Measurements from ENCODE around the gene SEMG2. TPM values are rescaled to one million over a fixed set of nuclear protein-coding genes. Genes with fewer than 3 reads are reported as not detected.

Gene SEMG2
- total and polyA plus RNA-seq, 2 of the 13 experiments (the other 11 are each of a cell fraction or from before 2014, with no cell fraction given), result not detected

- Histone ChIP-seq H3K36me3 (replicated peaks in 1 of 2; ENCODE audit: control insufficient read depth in 1 of 2, insufficient read depth in 2 of 2, low read length in 2 of 2) (no peaks in the 10 kb centered on the region), H3K4me1 (ENCODE audit: insufficient read depth, low read length) (peaks cover 13% of the 10 kb centered on the region), H3K9me3 (ENCODE audit: low read length) (no peaks in the 10 kb centered on the region), H3K9ac (ENCODE audit: insufficient read depth, low read depth, low read length) (no peak overlapping the region), H3K27ac (ENCODE audit: extremely low read length, insufficient read depth, low read length) (no peak overlapping the region), H3K4me3 (replicated peaks in 1 of 3; ENCODE audit: insufficient read depth in 1 of 3, low read depth in 2 of 3, low read length in 3 of 3) (no peak overlapping the region), H2AFZ (ENCODE audit: low read length) (no peak overlapping the region), H3K79me2 (ENCODE audit: insufficient read depth, low read length) (no peaks in the 10 kb centered on the region), H3K4me2 (ENCODE audit: low read depth, low read length) (no peak overlapping the region), H3K27me3 (ENCODE audit: control insufficient read depth in 1 of 2, insufficient read depth in 2 of 2, low read length in 2 of 2) (peaks cover 0 to 25% of the 10 kb centered on the region in 2 experiments; a peak in 2 of 5 replicates), H4K20me1 (ENCODE audit: insufficient read depth, low read length) (no peaks in the 10 kb centered on the region)
- no peak for TF ChIP-seq NFE2L1 (CRISPR knock-in tag; IDR thresholded peaks at IDR 0.05; ENCODE audit: borderline replicate concordance)
- no peak for TF ChIP-seq ZNF768 (CRISPR knock-in tag; IDR thresholded peaks at IDR 0.05)
- TF ChIP-seq ELF4 (CRISPR knock-in tag; IDR thresholded peaks at IDR 0.05; ENCODE audit: borderline replicate concordance), result no peak
- TF ChIP-seq HMG20A (CRISPR knock-in tag; IDR thresholded peaks at IDR 0.05; ENCODE audit: borderline replicate concordance), result no peak
- no peak for TF ChIP-seq ZNF556 (CRISPR knock-in tag; IDR thresholded peaks at IDR 0.05; ENCODE audit: borderline replicate concordance)
- ATAC-seq, result no peak
- POLR2A ChIA-PET, result no interaction called here
- 2% methylated on average over 2 of the region's 2 CpGs for WGBS (ENCODE audit: low lambda C conversion rate)
- no TSS peak for BruUV-seq (replicated peaks)
- no peak for DNase-seq (ENCODE audit: low spot score)
- intact Hi-C loops (cut with micrococcal nuclease; ENCODE audit: unreplicated experiment) (no loop called here), in situ Hi-C loops (cut with HindIII; ENCODE audit: extremely low pct_ligation_motif_present, low pct_unique_long_range_greater_than_20kb) (no loop called here)
- FAIRE-seq, result no peak
- CTCF ChIA-PET (ENCODE audit: low intra/inter-chr PET ratio, low total read pairs), result no interaction called here
Observed at GRCh38 chr20:45258664-45259063, 37.5 kb downstream of the SEMG2 start.

GRCh38 chr20:45263556-45264266 is 42.5 kb downstream of the SEMG2 start:
- TF ChIP-seq ZNF572 (CRISPR knock-in tag; IDR thresholded peaks at IDR 0.05) (no peak), UBTF (CRISPR knock-in tag; IDR thresholded peaks at IDR 0.05) (no peak), ZEB1 (IDR thresholded peaks at IDR 0.05; ENCODE audit: insufficient replicate concordance, low read depth) (no peak), ARNT (IDR thresholded peaks at IDR 0.05) (no peak), SALL1 (CRISPR knock-in tag; IDR thresholded peaks at IDR 0.05) (no peak), LBX2 (CRISPR knock-in tag; IDR thresholded peaks at IDR 0.05; ENCODE audit: borderline replicate concordance) (no peak), ZBTB42 (CRISPR knock-in tag; IDR thresholded peaks at IDR 0.05) (no peak), ZNF484 (CRISPR knock-in tag; IDR thresholded peaks at IDR 0.05; ENCODE audit: borderline replicate concordance, low read depth) (no peak), ZBTB1 (CRISPR knock-in tag; IDR thresholded peaks at IDR 0.05; ENCODE audit: borderline replicate concordance) (no peak)
- ChIA-PET POLR2A (no interaction called here), CTCF (ENCODE audit: low intra/inter-chr PET ratio, low total read pairs) (no interaction called here)
- no peaks in the 10 kb centered on the region for H4K20me1 ChIP-seq (ENCODE audit: insufficient read depth, low read length)
- H3K79me2 ChIP-seq (ENCODE audit: insufficient read depth, low read length), result no peaks in the 10 kb centered on the region
- intact Hi-C loops (cut with micrococcal nuclease; ENCODE audit: unreplicated experiment), result no loop called here
- in situ Hi-C loops (cut with HindIII; ENCODE audit: extremely low pct_ligation_motif_present, low pct_unique_long_range_greater_than_20kb), result no loop called here
- DNase-seq (ENCODE audit: low spot score) (no peak), FAIRE-seq (no peak), ATAC-seq (no peak)
- H3K4me3 ChIP-seq (replicated peaks in 1 of 3; ENCODE audit: insufficient read depth in 1 of 3, low read depth in 2 of 3, low read length in 3 of 3), result no peak overlapping the region
- 1% methylated on average over 3 of the region's 3 CpGs for WGBS (ENCODE audit: low lambda C conversion rate)
- H3K27me3 ChIP-seq (ENCODE audit: control insufficient read depth in 1 of 2, insufficient read depth in 2 of 2, low read length in 2 of 2), result peaks cover 0 to 38% of the 10 kb centered on the region in 2 experiments; a peak in 2 of 5 replicates
- no peak overlapping the region for H3K4me2 ChIP-seq (ENCODE audit: low read depth, low read length)
- H3K36me3 ChIP-seq (replicated peaks in 1 of 2; ENCODE audit: control insufficient read depth in 1 of 2, insufficient read depth in 2 of 2, low read length in 2 of 2), result no peaks in the 10 kb centered on the region
- no peak overlapping the region for H3K27ac ChIP-seq (ENCODE audit: extremely low read length, insufficient read depth, low read length)
- no peaks in the 10 kb centered on the region for H3K9me3 ChIP-seq (ENCODE audit: low read length)
- H3K4me1 ChIP-seq (ENCODE audit: insufficient read depth, low read length), result no peaks in the 10 kb centered on the region
- no TSS peak for BruUV-seq (replicated peaks)
- no peak overlapping the region for H2AFZ ChIP-seq (ENCODE audit: low read length)
- no peak overlapping the region for H3K9ac ChIP-seq (ENCODE audit: insufficient read depth, low read depth, low read length)
